AG10803 (cell line): ENCODE data around the gene SELENOF.
"Not testable (repeated sequence)": the region's sequence is repeated elsewhere in the genome, so short reads cannot be mapped to it uniquely, and the experiment has no call there.

Source experiments
- DNase-seq: peaks from one replicate; pipeline ENCODE4 v3.0.0; 2010; ENCODE audit warnings: low read depth
- H3K4me3 ChIP-seq: 2 replicates; pipeline ENCODE4 v1.5.1; 2011; ENCODE audit warnings: mild to moderate bottlenecking, low read length, control low read depth
- TF ChIP-seq, protein P1 (sequence below): conservative IDR thresholded peaks from 2 replicates; pipeline ENCODE4 v1.5.1; 2011; ENCODE audit warnings: mild to moderate bottlenecking, low read length, control low read depth, inconsistent platforms

SELENOF gene

DNA sequence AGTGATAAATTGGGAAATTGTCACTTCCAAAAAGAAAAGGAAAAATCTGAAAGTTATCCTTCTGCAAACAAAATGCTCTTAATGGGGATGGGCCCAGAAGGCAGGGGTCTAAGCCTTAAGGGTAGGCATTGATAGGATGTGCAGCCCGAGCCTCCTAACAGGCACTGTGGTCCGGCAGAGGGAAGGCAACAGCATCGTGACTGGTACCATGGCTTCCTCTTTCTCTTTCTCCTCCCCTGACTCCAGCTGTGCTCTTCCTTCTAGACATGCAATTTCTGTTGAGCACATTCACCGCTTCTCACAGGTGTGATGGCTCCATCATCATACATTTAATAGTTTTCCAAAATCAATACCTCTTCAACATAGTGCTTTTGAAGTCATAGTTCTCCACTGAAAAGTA is 91.5 kb downstream of the SELENOF start:
- DNase-seq: no peak
- TF ChIP-seq, protein P1, sequence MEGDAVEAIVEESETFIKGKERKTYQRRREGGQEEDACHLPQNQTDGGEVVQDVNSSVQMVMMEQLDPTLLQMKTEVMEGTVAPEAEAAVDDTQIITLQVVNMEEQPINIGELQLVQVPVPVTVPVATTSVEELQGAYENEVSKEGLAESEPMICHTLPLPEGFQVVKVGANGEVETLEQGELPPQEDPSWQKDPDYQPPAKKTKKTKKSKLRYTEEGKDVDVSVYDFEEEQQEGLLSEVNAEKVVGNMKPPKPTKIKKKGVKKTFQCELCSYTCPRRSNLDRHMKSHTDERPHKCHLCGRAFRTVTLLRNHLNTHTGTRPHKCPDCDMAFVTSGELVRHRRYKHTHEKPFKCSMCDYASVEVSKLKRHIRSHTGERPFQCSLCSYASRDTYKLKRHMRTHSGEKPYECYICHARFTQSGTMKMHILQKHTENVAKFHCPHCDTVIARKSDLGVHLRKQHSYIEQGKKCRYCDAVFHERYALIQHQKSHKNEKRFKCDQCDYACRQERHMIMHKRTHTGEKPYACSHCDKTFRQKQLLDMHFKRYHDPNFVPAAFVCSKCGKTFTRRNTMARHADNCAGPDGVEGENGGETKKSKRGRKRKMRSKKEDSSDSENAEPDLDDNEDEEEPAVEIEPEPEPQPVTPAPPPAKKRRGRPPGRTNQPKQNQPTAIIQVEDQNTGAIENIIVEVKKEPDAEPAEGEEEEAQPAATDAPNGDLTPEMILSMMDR: no peak
- no peak overlapping the region for H3K4me3 ChIP-seq

DNA sequence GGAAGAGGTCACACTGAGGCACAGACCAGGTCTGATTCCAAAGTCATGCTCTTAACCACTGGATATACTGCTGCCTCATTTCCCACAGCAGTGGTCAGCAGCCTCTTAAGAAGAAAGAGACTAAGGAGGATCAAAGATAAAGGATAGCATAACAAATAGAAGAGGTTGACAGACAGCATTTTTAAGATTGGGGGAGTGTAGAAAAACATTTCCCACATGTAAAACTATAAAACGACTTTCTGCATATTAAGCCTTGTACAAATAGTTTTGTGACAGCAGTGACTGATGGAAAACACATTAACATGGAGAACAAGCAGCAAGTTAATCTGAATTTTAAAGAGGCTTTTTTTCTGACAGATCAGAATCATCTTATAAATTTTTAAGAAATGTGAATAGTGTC is 92.0 kb downstream of the SELENOF start:
- no peak overlapping the region for H3K4me3 ChIP-seq
- DNase-seq: no peak
- TF ChIP-seq, protein P1: no peak

DNA sequence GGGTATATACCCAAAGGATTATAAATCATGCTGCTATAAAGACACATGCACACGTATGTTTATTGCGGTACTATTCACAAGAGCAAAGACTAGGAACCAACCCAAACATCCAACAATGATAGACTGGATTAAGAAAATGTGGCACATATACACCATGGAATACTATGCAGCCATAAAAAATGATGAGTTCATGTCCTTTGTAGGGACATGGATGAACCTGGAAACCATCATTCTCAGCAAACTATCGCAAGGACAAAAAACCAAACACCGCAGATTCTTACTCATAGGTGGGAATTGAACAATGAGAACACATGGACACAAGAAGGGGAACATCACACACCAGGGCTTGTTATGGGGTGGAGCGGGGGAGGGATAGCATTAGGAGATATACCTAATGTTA is 94.0 kb downstream of the SELENOF start:
- H3K4me3 ChIP-seq, DNase-seq: not testable (repeated sequence)

DNA sequence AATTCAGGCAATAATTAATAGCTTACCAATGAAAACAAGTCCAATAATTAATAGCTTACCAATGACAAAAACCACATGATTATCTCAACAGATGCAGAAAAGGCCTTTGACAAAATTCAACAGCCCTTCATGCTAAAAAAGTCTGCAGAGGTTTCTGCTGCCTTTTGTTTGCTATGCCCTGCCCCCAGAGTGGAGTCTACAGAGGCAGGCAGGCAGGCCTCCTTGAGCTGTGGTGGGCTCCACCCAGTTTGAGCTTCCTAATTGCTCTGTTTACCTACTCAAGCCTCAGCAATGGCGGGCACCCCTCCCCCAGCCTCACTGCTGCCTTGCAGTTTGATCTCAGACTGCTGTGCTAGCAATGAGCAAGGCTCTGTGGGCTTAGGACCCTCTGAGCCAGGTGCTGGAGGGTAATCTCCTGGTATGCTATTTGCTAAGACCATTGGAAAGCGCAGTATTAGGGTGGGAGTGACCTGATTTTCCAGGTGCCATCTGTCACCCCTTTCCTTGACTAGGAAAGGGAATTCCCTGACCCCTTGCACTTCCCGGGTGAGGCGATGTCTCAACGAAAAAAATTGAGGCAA is 96.6 kb downstream of the SELENOF start:
- not testable (repeated sequence) for H3K4me3 ChIP-seq, DNase-seq

DNA sequence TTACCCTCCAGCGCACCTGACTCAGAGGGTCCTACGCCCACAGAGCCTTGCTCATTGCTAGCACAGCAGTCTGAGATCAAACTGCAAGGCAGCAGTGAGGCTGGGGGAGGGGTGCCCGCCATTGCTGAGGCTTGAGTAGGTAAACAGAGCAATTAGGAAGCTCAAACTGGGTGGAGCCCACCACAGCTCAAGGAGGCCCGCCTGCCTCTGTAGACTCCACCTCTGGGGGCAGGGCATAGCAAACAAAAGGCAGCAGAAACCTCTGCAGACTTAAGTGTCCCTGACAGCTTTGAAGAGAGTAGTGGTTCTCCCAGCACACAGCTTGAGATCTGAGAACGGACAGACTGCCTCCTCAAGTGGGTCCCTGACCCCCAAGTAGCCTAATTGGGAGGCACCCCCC is 99.8 kb downstream of the SELENOF start:
- DNase-seq: not testable (repeated sequence)

More for the DNA sequence above, 99.8 kb downstream of the SELENOF start:
- H3K4me3 ChIP-seq: not testable (repeated sequence)
